ENCODE results near the gene DENND1C. TPM values are rescaled to one million over a fixed set of nuclear protein-coding genes. Genes with fewer than 3 reads are reported as not detected.
A peak's percentile ranks its signal among the peaks of the same experiment; 100 is the strongest.

Gene DENND1C
- total and polyA plus RNA-seq, 8 donors = 0.51 to 3.2 (median 1.7) TPM

DNA sequence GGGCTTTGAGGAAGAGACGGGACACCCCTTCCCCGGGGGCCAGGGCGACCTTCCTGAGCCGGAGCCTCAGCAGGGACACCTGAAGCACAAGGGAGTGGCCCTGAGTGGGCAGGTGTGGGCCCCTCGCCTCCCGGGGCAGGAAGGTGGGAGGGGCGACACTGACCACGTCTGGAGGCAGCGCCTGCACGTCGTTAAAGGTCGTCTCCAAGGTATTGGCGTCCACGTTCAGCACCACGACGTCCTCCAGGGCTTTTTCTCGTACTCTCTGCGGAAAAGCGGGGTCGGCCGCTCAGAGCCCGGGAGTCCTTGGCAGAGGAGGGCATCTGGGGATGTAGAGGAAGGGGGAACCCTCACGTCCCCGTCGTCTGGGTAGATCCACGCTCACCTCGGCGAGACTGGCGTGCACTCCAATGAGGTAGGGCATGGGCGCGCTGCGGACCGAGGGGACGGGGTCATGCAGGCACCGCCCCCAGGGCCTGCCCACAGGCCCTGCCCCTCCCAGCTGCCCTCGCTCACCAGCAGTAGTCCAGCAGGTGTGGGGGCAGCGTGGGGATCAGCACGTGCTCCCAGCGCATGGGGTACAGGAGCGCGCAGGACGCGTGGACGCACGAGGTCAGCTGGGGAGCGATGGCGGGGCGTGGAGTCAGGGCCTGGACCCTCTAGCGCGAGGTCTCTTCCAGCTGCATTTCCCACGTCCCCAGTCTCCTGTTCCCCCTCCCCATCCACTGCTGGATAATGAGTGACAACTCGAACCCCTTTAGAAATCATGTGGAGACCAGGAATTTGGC lies 6.1 kb downstream of the DENND1C start:
- FAIRE-seq (no peak), DNase-seq (peak in 5 of 6 donors; percentile 30 to 74 (median 38)), ATAC-seq (peak in 2 of 4 donors; percentile 5 to 37)
- Histone ChIP-seq H3K27ac (no peak overlapping the region), H3K27me3 (no peaks in the 10 kb centered on the region), H3K9me3 (no peaks in the 10 kb centered on the region), H3K4me3 (peak overlapping the region in 2 of 4 donors; percentile 24 to 40), H3K36me3 (no peaks in the 10 kb centered on the region), H3K4me1 (peaks cover 0 to 15% (median 10%) of the 10 kb centered on the region in 3 donors)
- intact Hi-C loops (cut with DNase I) = no loop called here
- WGBS, 2 donors = 18 to 19% methylated on average over 49 to 52 of the region's 52 CpGs
- TF ChIP-seq CTCF (IDR thresholded peaks at IDR 0.05) = no peak

- no peak overlapping the region for H3K27ac ChIP-seq
- intact Hi-C loops (cut with DNase I) = no loop called here
- H3K36me3 ChIP-seq = no peaks in the 10 kb centered on the region
- no peak overlapping the region for H3K4me3 ChIP-seq
- FAIRE-seq (no peak), DNase-seq (peak in 2 of 6 donors; percentile 40 to 47), ATAC-seq (peak in 2 of 4 donors; percentile 5 to 27)
- peaks cover 0 to 15% (median 10%) of the 10 kb centered on the region in 3 donors for H3K4me1 ChIP-seq
- H3K27me3 ChIP-seq = no peaks in the 10 kb centered on the region
- TF ChIP-seq CTCF (IDR thresholded peaks at IDR 0.05) = no peak
- H3K9me3 ChIP-seq = no peaks in the 10 kb centered on the region
- 28 to 30% methylated on average over 9 of the region's 9 CpGs for WGBS, 2 donors
Measured at GRCh38 chr19:6473647-6474046, 7.9 kb downstream of the DENND1C start.

- H3K4me1 ChIP-seq = peaks cover 0 to 15% (median 10%) of the 10 kb centered on the region in 3 donors
- intact Hi-C loops (cut with DNase I) = no loop called here
- DNase-seq (peak in 3 of 6 donors; percentile 42 to 75 (median 56)), ATAC-seq (peak in 3 of 4 donors; percentile 11 to 31 (median 26)), FAIRE-seq (no peak)
- H3K36me3 ChIP-seq = no peaks in the 10 kb centered on the region
- 24 to 33% methylated on average over 4 of the region's 4 CpGs for WGBS, 2 donors
- H3K9me3 ChIP-seq = no peaks in the 10 kb centered on the region
- H3K27me3 ChIP-seq = no peaks in the 10 kb centered on the region
- no peak overlapping the region for H3K4me3 ChIP-seq
- TF ChIP-seq CTCF (IDR thresholded peaks at IDR 0.05) = no peak
- no peak overlapping the region for H3K27ac ChIP-seq
Measured at GRCh38 chr19:6472713-6473112, 8.9 kb downstream of the DENND1C start.

DNA sequence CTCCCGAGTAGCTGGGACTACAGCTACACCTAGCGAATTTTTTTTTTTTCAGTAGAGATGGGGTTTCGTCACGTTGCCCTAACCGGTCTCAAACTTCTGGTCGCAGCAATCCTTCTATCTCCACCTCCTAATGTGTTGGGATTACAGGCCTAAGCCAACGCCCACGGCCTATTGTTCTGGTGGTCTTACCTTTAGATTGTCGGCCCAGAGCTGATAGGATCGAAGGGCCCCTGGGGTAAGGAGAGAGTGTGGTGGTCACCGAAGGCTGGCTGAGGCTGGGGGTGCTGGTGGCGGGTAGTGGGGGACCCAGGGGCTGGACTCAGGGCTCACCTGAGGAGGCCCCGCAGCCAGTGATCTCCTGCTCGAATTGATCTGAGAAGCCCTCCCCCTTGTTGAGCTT lies 10.5 kb downstream of the DENND1C start:
- Histone ChIP-seq H3K4me3 (no peak overlapping the region), H3K9me3 (no peaks in the 10 kb centered on the region), H3K27me3 (no peaks in the 10 kb centered on the region), H3K36me3 (peaks cover 0 to 10% (median 0%) of the 10 kb centered on the region in 3 donors), H3K27ac (no peak overlapping the region), H3K4me1 (peaks cover 0 to 15% (median 5%) of the 10 kb centered on the region in 3 donors)
- intact Hi-C loops (cut with DNase I) = no loop called here
- no peak for TF ChIP-seq CTCF (IDR thresholded peaks at IDR 0.05)
- whole genome bisulfite sequencing, 2 donors = 81 to 84% methylated on average over 14 of the region's 14 CpGs
- DNase-seq = no peak
- no peak for FAIRE-seq
- ATAC-seq = no peak

DNA sequence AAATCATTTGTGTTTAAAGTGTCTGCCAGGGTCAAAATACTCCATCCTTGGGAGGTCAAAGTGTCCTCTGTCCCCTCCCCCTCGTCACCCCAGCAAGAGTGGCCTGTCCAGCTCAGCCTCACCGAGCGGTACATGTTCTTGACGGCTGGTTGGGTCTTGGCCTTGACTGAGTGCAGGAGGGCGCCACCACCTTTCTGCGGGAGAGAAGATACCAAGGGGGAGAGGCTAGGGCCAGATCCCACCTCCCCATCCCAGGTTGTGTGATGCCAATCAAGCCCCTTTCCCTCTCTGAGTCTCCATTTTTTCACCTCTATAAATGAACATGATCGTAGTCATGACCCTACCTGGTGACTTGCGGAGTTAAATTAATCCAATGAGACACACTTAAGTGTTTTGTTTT lies 11.4 kb downstream of the DENND1C start:
- intact Hi-C loops (cut with DNase I) = no loop called here
- no peak for TF ChIP-seq CTCF (IDR thresholded peaks at IDR 0.05)
- DNase-seq (no peak), ATAC-seq (no peak), FAIRE-seq (no peak)
- whole genome bisulfite sequencing, 2 donors = 70 to 75% methylated on average over 8 of the region's 8 CpGs
- Histone ChIP-seq H3K4me3 (no peak overlapping the region), H3K36me3 (peaks cover 0 to 11% (median 0%) of the 10 kb centered on the region in 3 donors), H3K27me3 (no peaks in the 10 kb centered on the region), H3K27ac (no peak overlapping the region), H3K4me1 (peaks cover 0 to 11% (median 5%) of the 10 kb centered on the region in 3 donors), H3K9me3 (no peaks in the 10 kb centered on the region)
